NT2/D1 (cell line): Measurements from ENCODE around the gene ZFYVE16.

ENCODE experiments used
- DNase-seq: peaks from one replicate; pipeline ENCODE4 v3.0.0-alpha.2; 2011; ENCODE audit warnings: low read depth, low spot score
- H3K27me3 ChIP-seq: 2 replicates; pipeline ENCODE4 v1.6.0; 2011; ENCODE audit warnings: mild to moderate bottlenecking; ENCODE audit not compliant: insufficient read length, insufficient read depth
- H3K36me3 ChIP-seq: 2 replicates; pipeline ENCODE4 v1.6.1; 2011; ENCODE audit warnings: mild to moderate bottlenecking, low read length, mixed read lengths; ENCODE audit not compliant: insufficient read depth, insufficient read length
- H3K4me1 ChIP-seq: 2 replicates; pipeline ENCODE4 v1.5.1; 2011; ENCODE audit not compliant: insufficient read depth, insufficient read length
- H3K4me3 ChIP-seq: 2 replicates; pipeline ENCODE4 v1.5.1; 2011; ENCODE audit warnings: low read depth; ENCODE audit not compliant: insufficient read length
- H3K9ac ChIP-seq: 2 replicates; pipeline ENCODE4 v1.6.0; 2011; ENCODE audit warnings: low read depth; ENCODE audit not compliant: insufficient read length
- H3K9me3 ChIP-seq: 2 replicates; pipeline ENCODE4 v1.5.1; 2011; ENCODE audit warnings: mild to moderate bottlenecking, low read length; ENCODE audit not compliant: insufficient read depth
- SUZ12 ChIP-seq: IDR thresholded peaks from 2 replicates; pipeline ENCODE4 v1.6.1; 2011; ENCODE audit not compliant: insufficient read length, insufficient read depth; ENCODE audit errors: extremely low read depth
- YY1 ChIP-seq: IDR thresholded peaks from 2 replicates; pipeline ENCODE4 v1.6.1; 2011; ENCODE audit not compliant: insufficient read length, insufficient read depth
- ZNF274 ChIP-seq: IDR thresholded peaks from 2 replicates; pipeline ENCODE4 v1.6.1; 2011; ENCODE audit warnings: mild to moderate bottlenecking, low read depth, low read length

The ZFYVE16 gene

GRCh38 chr5:80407735-80408483 lies at the start of gene ZFYVE16:
Gene ZFYVE16, plus strand, starts transcription at chr5:80408064. Its CDS starts 26,084 bp downstream, at chr5:80434148.
- peak; percentile 92 for DNase-seq
- TF ChIP-seq ZNF274 (no peak), SUZ12 (no peak), YY1 (no peak)

GRCh38 chr5:80360914-80361444 lies 46.9 kb upstream of the ZFYVE16 start:
- no peaks in the 10 kb centered on the region for H3K9me3 ChIP-seq
- no peaks in the 10 kb centered on the region for H3K4me1 ChIP-seq
- TF ChIP-seq YY1 = no peak
- TF ChIP-seq SUZ12 = no peak
- no peak for TF ChIP-seq ZNF274
- no peak for DNase-seq
- no peak overlapping the region for H3K9ac ChIP-seq
- H3K36me3 ChIP-seq = no peaks in the 10 kb centered on the region
- no peak overlapping the region for H3K4me3 ChIP-seq
- no peaks in the 10 kb centered on the region for H3K27me3 ChIP-seq

More at GRCh38 chr5:80407735-80408483, at the start of gene ZFYVE16:
- Histone ChIP-seq H3K9ac (peak within 1 kb of the TSS; percentile 94), H3K36me3 (peaks cover 13% of the 10 kb centered on the region), H3K4me3 (peak within 1 kb of the TSS; percentile 70), H3K4me1 (no peaks in the 10 kb centered on the region), H3K9me3 (no peaks in the 10 kb centered on the region), H3K27me3 (no peaks in the 10 kb centered on the region)

- TF ChIP-seq YY1 (no peak), SUZ12 (no peak), ZNF274 (no peak)
- H3K9me3 ChIP-seq = no peaks in the 10 kb centered on the region
- no peak overlapping the region for H3K4me3 ChIP-seq
- H3K9ac ChIP-seq = no peak overlapping the region
- no peaks in the 10 kb centered on the region for H3K4me1 ChIP-seq
- no peaks in the 10 kb centered on the region for H3K36me3 ChIP-seq
- no peaks in the 10 kb centered on the region for H3K27me3 ChIP-seq
- DNase-seq = no peak
Measured at GRCh38 chr5:80364892-80365291, 43.0 kb upstream of the ZFYVE16 start.

GRCh38 chr5:80368661-80369480 lies 39.0 kb upstream of the ZFYVE16 start:
- H3K4me1 ChIP-seq = no peaks in the 10 kb centered on the region
- no peak overlapping the region for H3K4me3 ChIP-seq
- H3K9ac ChIP-seq = no peak overlapping the region
- no peaks in the 10 kb centered on the region for H3K27me3 ChIP-seq
- DNase-seq = no peak
- H3K36me3 ChIP-seq = no peaks in the 10 kb centered on the region
- H3K9me3 ChIP-seq = peaks cover 5% of the 10 kb centered on the region; the same call in 1 of the 2 replicates
- TF ChIP-seq ZNF274 = no peak
- no peak for TF ChIP-seq SUZ12
- TF ChIP-seq YY1 = no peak

GRCh38 chr5:80369521-80369920 lies 38.3 kb upstream of the ZFYVE16 start:
- H3K4me1 ChIP-seq = no peaks in the 10 kb centered on the region
- no peak overlapping the region for H3K4me3 ChIP-seq
- no peaks in the 10 kb centered on the region for H3K27me3 ChIP-seq
- TF ChIP-seq ZNF274 (no peak), YY1 (no peak), SUZ12 (no peak)
- no peaks in the 10 kb centered on the region for H3K36me3 ChIP-seq
- no peak for DNase-seq
- no peak overlapping the region for H3K9ac ChIP-seq
- H3K9me3 ChIP-seq = peaks cover 5% of the 10 kb centered on the region; the same call in 1 of the 2 replicates

- H3K36me3 ChIP-seq = no peaks in the 10 kb centered on the region
- no peak for DNase-seq
- no peak for TF ChIP-seq SUZ12
- TF ChIP-seq ZNF274 = no peak
- TF ChIP-seq YY1 = no peak
- H3K4me3 ChIP-seq = no peak overlapping the region
- H3K9ac ChIP-seq = no peak overlapping the region
- H3K27me3 ChIP-seq = no peaks in the 10 kb centered on the region
- no peaks in the 10 kb centered on the region for H3K4me1 ChIP-seq
- H3K9me3 ChIP-seq = peaks cover 5% of the 10 kb centered on the region; the same call in 1 of the 2 replicates
Measured at GRCh38 chr5:80370390-80370789, 37.5 kb upstream of the ZFYVE16 start.
